PC-3 (cell line): ENCODE data around the gene SHC4. TPM values are rescaled to one million over a fixed set of nuclear protein-coding genes. Genes with fewer than 3 reads are reported as not detected.

ENCODE experiments used
- ATAC-seq: fragments of 200-7000 bp; cut with Tn5 transposase; 2 replicates; pipeline ENCODE4 v1.9.1; 2020; ENCODE audit warnings: mild to moderate bottlenecking, moderate library complexity
- BruUV-seq: library from RNA; stranded (reverse); fragments of 400-500 nt; replicated peaks from 2 replicates; lab custom pipeline; 2021; lab: Mats Ljungman, UMichigan
- CTCF ChIA-PET: fragments of 300-600 bp; sonication (Branson Sonifier 250); formaldehyde crosslinking; loops from one replicate; lab custom pipeline; 2022; ENCODE audit warnings: antibody characterized with exemption; lab: Charles Lee
- POLR2A ChIA-PET: fragments of 300-600 bp; sonication (Branson Sonifier 250); formaldehyde crosslinking; loops from one replicate; lab custom pipeline; 2022; ENCODE audit warnings: antibody characterized with exemption; ENCODE audit not compliant: unreplicated experiment; lab: Charles Lee
- DNase-seq: peaks from one replicate; pipeline ENCODE4 v3.0.0-alpha.2; 2015
- H2AFZ ChIP-seq: fragments of 300-600 bp; sonication (generic); 2 replicates; pipeline ENCODE4 v1.6.0; 2016; ENCODE audit warnings: antibody characterized with exemption, low read length
- H3F3A ChIP-seq: fragments of 300-600 bp; sonication (generic); one replicate; pipeline ENCODE4 v1.6.0; 2017; ENCODE audit warnings: antibody characterized with exemption, low read length, control low read depth, mild to moderate bottlenecking; ENCODE audit not compliant: unreplicated experiment
- H3K27ac ChIP-seq: fragments of 300-600 bp; sonication (generic); 2 replicates; pipeline ENCODE4 v1.5.1; 2016; ENCODE audit warnings: mild to moderate bottlenecking, low read length
- H3K27me3 ChIP-seq: fragments of 300-600 bp; sonication (generic); 2 replicates; pipeline ENCODE4 v1.6.1; 2016; ENCODE audit warnings: low read length, mixed read lengths
- H3K36me3 ChIP-seq: fragments of 300-600 bp; sonication (generic); 2 replicates; pipeline ENCODE4 v1.6.1; 2016; ENCODE audit warnings: low read depth, mixed run types, low read length, mixed read lengths
- H3K4me1 ChIP-seq: fragments of 300-600 bp; sonication (generic); 2 replicates; pipeline ENCODE4 v1.5.1; 2016; ENCODE audit warnings: low read length; ENCODE audit not compliant: insufficient read depth
- H3K4me2 ChIP-seq: fragments of 300-600 bp; sonication (generic); 2 replicates; pipeline ENCODE4 v1.6.0; 2016; ENCODE audit warnings: low read length
- H3K4me3 ChIP-seq: fragments of 300-600 bp; sonication (generic); 2 replicates; pipeline ENCODE4 v1.5.1; 2016; ENCODE audit warnings: mild to moderate bottlenecking, low read length, mixed read lengths
- H3K79me2 ChIP-seq: fragments of 300-600 bp; sonication (generic); 2 replicates; pipeline ENCODE4 v1.6.1; 2017; ENCODE audit warnings: low read length, mixed read lengths
- H3K9ac ChIP-seq: fragments of 300-600 bp; sonication (generic); 2 replicates; pipeline ENCODE4 v1.6.0; 2016; ENCODE audit warnings: mild to moderate bottlenecking, low read length
- H3K9me2 ChIP-seq: fragments of 300-600 bp; sonication (generic); replicated peaks from 2 replicates; pipeline ENCODE4 v1.6.1; 2016; ENCODE audit warnings: mixed run types, low read length, mixed read lengths
- H3K9me3 ChIP-seq: fragments of 300-600 bp; sonication (generic); 2 replicates; pipeline ENCODE4 v1.6.1; 2016; ENCODE audit warnings: low read length, mixed read lengths
- H4K20me1 ChIP-seq: fragments of 300-600 bp; sonication (generic); 2 replicates; pipeline ENCODE4 v1.6.1; 2016; ENCODE audit warnings: low read length, mixed read lengths
- CTCF ChIP-seq: fragments of 300-600 bp; sonication (generic); conservative IDR thresholded peaks from 2 replicates; pipeline ENCODE4 v1.5.1; 2017; ENCODE audit warnings: antibody characterized with exemption, low read depth, mild to moderate bottlenecking, low read length
- EZH2 ChIP-seq: fragments of 300-600 bp; sonication (generic); IDR thresholded peaks from one replicate; pipeline ENCODE4 v1.6.1; 2017; ENCODE audit warnings: antibody characterized with exemption, mild to moderate bottlenecking, low read length; ENCODE audit not compliant: unreplicated experiment
- EZH2phosphoT487 ChIP-seq: fragments of 300-600 bp; sonication (generic); IDR thresholded peaks from 2 replicates; pipeline ENCODE4 v1.6.1; 2018; ENCODE audit warnings: mild to moderate bottlenecking, antibody characterized with exemption, low read length, borderline replicate concordance
- intact Hi-C: fragments of 100-400 bp; cut with micrococcal nuclease; formaldehyde crosslinking; loops from 2 replicates; pipeline ENCODE4 v1.9.0; 2023
- total RNA-seq: library from RNA; depleted of rRNA; stranded (reverse); fragments of >200 nt; gene quantifications from 2 replicates; pipeline ENCODE4 v1.2.3, GENCODE V29; 2014

SHC4 gene
- total RNA-seq, 1 experiment from 2014 or later: 2.4 TPM

GRCh38 chr15:48781481-48782081 is 182.1 kb downstream of the SHC4 start:
- Histone ChIP-seq H3K36me3 (peaks cover 25% of the 10 kb centered on the region), H3K4me2 (peak overlapping the region; percentile 57), H3K9me3 (no peaks in the 10 kb centered on the region), H3K27ac (peak overlapping the region; percentile 92), H3K9me2 (no peaks in the 10 kb centered on the region), H4K20me1 (no peaks in the 10 kb centered on the region), H3K4me1 (peaks cover 25% of the 10 kb centered on the region), H2AFZ (no peak overlapping the region), H3F3A (no peaks in the 10 kb centered on the region), H3K79me2 (no peaks in the 10 kb centered on the region), H3K4me3 (no peak overlapping the region), H3K9ac (peak overlapping the region; percentile 61), H3K27me3 (no peaks in the 10 kb centered on the region)
- no TSS peak for BruUV-seq
- peak; percentile 53 for ATAC-seq
- CTCF ChIA-PET: no interaction called here
- TF ChIP-seq CTCF (no peak), EZH2 (no peak), EZH2phosphoT487 (no peak)
- DNase-seq: peak; percentile 66
- intact Hi-C loops: loop anchor here (2.0 kb wide), 1 partner anchor 15 kb away; no protein-coding TSS in a partner anchor
- POLR2A ChIA-PET: no interaction called here

- Histone ChIP-seq H3K27ac (peak overlapping the region; percentile 92), H3K9ac (peak overlapping the region; percentile 61), H3K4me1 (peaks cover 25% of the 10 kb centered on the region), H3K9me3 (no peaks in the 10 kb centered on the region), H3K4me2 (peak overlapping the region; percentile 57), H3K4me3 (no peak overlapping the region), H3K9me2 (no peaks in the 10 kb centered on the region), H3F3A (no peaks in the 10 kb centered on the region), H3K36me3 (peaks cover 25% of the 10 kb centered on the region), H4K20me1 (no peaks in the 10 kb centered on the region), H2AFZ (no peak overlapping the region), H3K79me2 (no peaks in the 10 kb centered on the region), H3K27me3 (no peaks in the 10 kb centered on the region)
- intact Hi-C loops: loop anchor here (2.0 kb wide), 1 partner anchor 16 kb away; no protein-coding TSS in a partner anchor
- ChIA-PET CTCF (no interaction called here), POLR2A (no interaction called here)
- no peak for TF ChIP-seq EZH2phosphoT487
- no peak for TF ChIP-seq EZH2
- no peak for TF ChIP-seq CTCF
- ATAC-seq: peak; percentile 61
- peak; percentile 77 for DNase-seq
- BruUV-seq: no TSS peak
Measured at GRCh38 chr15:48781017-48781416, 182.7 kb downstream of the SHC4 start.

- Histone ChIP-seq H4K20me1 (no peaks in the 10 kb centered on the region), H3K4me3 (no peak overlapping the region), H3F3A (no peaks in the 10 kb centered on the region), H2AFZ (no peak overlapping the region), H3K36me3 (peaks cover 29% of the 10 kb centered on the region), H3K4me1 (peaks cover 26% of the 10 kb centered on the region), H3K79me2 (no peaks in the 10 kb centered on the region), H3K9ac (no peak overlapping the region), H3K27ac (peak overlapping the region; percentile 43), H3K9me3 (no peaks in the 10 kb centered on the region), H3K9me2 (no peaks in the 10 kb centered on the region), H3K27me3 (no peaks in the 10 kb centered on the region), H3K4me2 (no peak overlapping the region)
- CTCF ChIA-PET: interaction anchor here (0.9 kb wide), 1 partner anchor 33 kb away, joined by 3 read pairs; the partner anchor contains the start of gene CEP152
- ATAC-seq: no peak
- no peak for DNase-seq
- intact Hi-C loops: no loop called here
- TF ChIP-seq EZH2 (no peak), EZH2phosphoT487 (no peak), CTCF (no peak)
- POLR2A ChIA-PET: interaction anchor here (0.6 kb wide), 2 partner anchors 14 to 33 kb away, joined by 3 to 4 read pairs; partner anchors contain the start of gene CEP152
- BruUV-seq: no TSS peak
Measured at GRCh38 chr15:48778331-48778730, 185.4 kb downstream of the SHC4 start.
